HEK293T (cell line): ENCODE data around the gene FHIP1B.

Experiments
- CTCF ChIA-PET: fragments of 350-600 bp; formaldehyde crosslinking; extraction: SDS; loops from one replicate; lab custom pipeline; 2021; ENCODE audit warnings: antibody characterized with exemption, inconsistent platforms; lab: Yijun Ruan, JAX
- POLR2A ChIA-PET: fragments of 350-600 bp; formaldehyde crosslinking; extraction: SDS; loops from one replicate; lab custom pipeline; 2020; ENCODE audit warnings: antibody characterized with exemption, inconsistent platforms; lab: Yijun Ruan, JAX
- DNase-seq: peaks from one replicate; pipeline ENCODE4 v3.0.0; 2012; ENCODE audit warnings: mixed read lengths; ENCODE audit errors: extremely low spot score
- ARNT ChIP-seq: fragments of 450-650 bp; IDR thresholded peaks from 2 replicates; pipeline ENCODE4 v1.6.1; 2017; ENCODE audit warnings: mild to moderate bottlenecking
- BHLHE40 ChIP-seq: fragments of 450-650 bp; IDR thresholded peaks from 2 replicates; pipeline ENCODE4 v1.6.1; 2016; ENCODE audit warnings: mild to moderate bottlenecking, moderate library complexity, borderline replicate concordance
- CTBP1 ChIP-seq: fragments of 450-650 bp; IDR thresholded peaks from 2 replicates; pipeline ENCODE4 v1.6.1; 2016; ENCODE audit warnings: borderline replicate concordance
- ELF4 ChIP-seq: fragments of 450-650 bp; IDR thresholded peaks from 2 replicates; pipeline ENCODE4 v1.6.1; 2017; ENCODE audit warnings: antibody characterized with exemption
- FOXA1 ChIP-seq: fragments of 450-650 bp; IDR thresholded peaks from 2 replicates; pipeline ENCODE4 v1.6.1; 2016; ENCODE audit warnings: mild to moderate bottlenecking
- FOXK2 ChIP-seq: fragments of 450-650 bp; IDR thresholded peaks from 2 replicates; pipeline ENCODE4 v1.6.1; 2016; ENCODE audit warnings: mild to moderate bottlenecking
- FOXM1 ChIP-seq: fragments of 450-650 bp; IDR thresholded peaks from 2 replicates; pipeline ENCODE4 v1.6.1; 2017; ENCODE audit warnings: mild to moderate bottlenecking, borderline replicate concordance
- HDGF ChIP-seq: fragments of 450-650 bp; IDR thresholded peaks from 2 replicates; pipeline ENCODE4 v1.6.1; 2017; ENCODE audit warnings: antibody characterized with exemption, borderline replicate concordance
- L3MBTL2 ChIP-seq: fragments of 450-650 bp; conservative IDR thresholded peaks from 2 replicates; pipeline ENCODE4 v1.6.1; 2016; ENCODE audit warnings: mild to moderate bottlenecking
- LEF1 ChIP-seq: fragments of 450-650 bp; IDR thresholded peaks from 2 replicates; pipeline ENCODE4 v1.6.1; 2017; ENCODE audit warnings: mild to moderate bottlenecking, borderline replicate concordance
- NFRKB ChIP-seq: fragments of 450-650 bp; IDR thresholded peaks from 2 replicates; pipeline ENCODE4 v1.6.1; 2016; ENCODE audit warnings: mild to moderate bottlenecking, moderate library complexity
- SP1 ChIP-seq: fragments of 450-650 bp; IDR thresholded peaks from 2 replicates; pipeline ENCODE4 v1.6.1; 2017
- SUZ12 ChIP-seq: fragments of 450-650 bp; IDR thresholded peaks from 2 replicates; pipeline ENCODE4 v1.6.1; 2016; ENCODE audit warnings: mild to moderate bottlenecking
- TARDBP ChIP-seq: fragments of 450-650 bp; IDR thresholded peaks from 2 replicates; pipeline ENCODE4 v1.6.1; 2016
- ZNF384 ChIP-seq: fragments of 450-650 bp; IDR thresholded peaks from 2 replicates; pipeline ENCODE4 v1.6.1; 2016
- TF ChIP-seq, protein P1 (sequence below): fragments of 450-650 bp; IDR thresholded peaks from 2 replicates; pipeline ENCODE4 v1.6.1; 2016

Gene FHIP1B

DNA sequence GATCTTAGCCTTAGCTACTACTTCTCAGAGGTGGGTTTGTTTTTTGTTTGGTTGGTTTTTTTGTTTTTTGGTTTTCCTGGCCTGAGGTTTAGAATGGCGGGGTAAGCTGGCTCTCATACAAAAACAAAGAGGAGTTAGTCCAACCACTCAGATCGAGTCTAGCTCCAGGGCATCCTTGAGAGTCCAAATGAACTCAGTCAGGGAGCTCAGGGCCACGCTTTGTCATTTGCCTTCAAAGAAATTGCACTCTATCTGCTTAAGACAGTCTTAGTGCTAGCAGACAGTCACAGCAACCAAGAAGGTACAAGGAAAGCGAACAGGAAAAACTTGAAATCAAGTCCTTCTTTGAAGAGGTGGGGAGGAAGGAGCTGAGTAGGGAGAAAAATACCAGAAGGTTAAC is 17.9 kb downstream of the FHIP1B start:
- TF ChIP-seq HDGF (no peak), ZNF384 (no peak), FOXM1 (no peak), L3MBTL2 (no peak), TARDBP (no peak), NFRKB (no peak), ARNT (no peak), CTBP1 (no peak), ELF4 (no peak), FOXK2 (no peak), SP1 (no peak), BHLHE40 (no peak), LEF1 (no peak), FOXA1 (no peak), SUZ12 (no peak)
- TF ChIP-seq, protein P1, sequence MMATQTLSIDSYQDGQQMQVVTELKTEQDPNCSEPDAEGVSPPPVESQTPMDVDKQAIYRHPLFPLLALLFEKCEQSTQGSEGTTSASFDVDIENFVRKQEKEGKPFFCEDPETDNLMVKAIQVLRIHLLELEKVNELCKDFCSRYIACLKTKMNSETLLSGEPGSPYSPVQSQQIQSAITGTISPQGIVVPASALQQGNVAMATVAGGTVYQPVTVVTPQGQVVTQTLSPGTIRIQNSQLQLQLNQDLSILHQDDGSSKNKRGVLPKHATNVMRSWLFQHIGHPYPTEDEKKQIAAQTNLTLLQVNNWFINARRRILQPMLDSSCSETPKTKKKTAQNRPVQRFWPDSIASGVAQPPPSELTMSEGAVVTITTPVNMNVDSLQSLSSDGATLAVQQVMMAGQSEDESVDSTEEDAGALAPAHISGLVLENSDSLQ, result no peak
- CTCF ChIA-PET, result no interaction called here
- POLR2A ChIA-PET, result no interaction called here
- DNase-seq, result no peak

DNA sequence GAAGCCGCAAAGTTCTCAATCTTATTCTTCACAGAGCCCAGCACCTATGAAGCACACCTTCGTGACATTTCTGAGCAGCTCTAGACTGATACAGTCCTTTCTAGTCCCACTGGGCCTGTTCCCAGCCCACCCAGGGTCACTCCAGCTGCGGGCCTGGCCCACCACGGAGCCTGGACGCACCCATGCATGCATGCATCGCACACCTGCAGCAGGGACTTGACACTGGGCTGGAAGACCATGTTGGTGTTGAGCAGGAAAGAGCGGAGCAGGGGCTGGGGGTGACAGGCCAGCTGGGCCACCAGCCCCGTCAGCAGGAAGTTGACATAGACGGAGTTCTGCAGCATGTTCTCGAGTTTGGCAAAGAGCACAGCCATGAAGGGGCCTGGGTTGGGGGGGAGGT is 19.9 kb downstream of the FHIP1B start:
- DNase-seq, result no peak
- POLR2A ChIA-PET, result no interaction called here
- CTCF ChIA-PET, result no interaction called here
- TF ChIP-seq FOXM1 (no peak), L3MBTL2 (no peak), SUZ12 (no peak), LEF1 (no peak), TARDBP (no peak), SP1 (no peak), NFRKB (no peak), FOXK2 (no peak), FOXA1 (no peak), CTBP1 (no peak), HDGF (no peak), ZNF384 (no peak), BHLHE40 (no peak), ARNT (no peak), ELF4 (no peak)
- TF ChIP-seq, protein P1, result no peak

DNA sequence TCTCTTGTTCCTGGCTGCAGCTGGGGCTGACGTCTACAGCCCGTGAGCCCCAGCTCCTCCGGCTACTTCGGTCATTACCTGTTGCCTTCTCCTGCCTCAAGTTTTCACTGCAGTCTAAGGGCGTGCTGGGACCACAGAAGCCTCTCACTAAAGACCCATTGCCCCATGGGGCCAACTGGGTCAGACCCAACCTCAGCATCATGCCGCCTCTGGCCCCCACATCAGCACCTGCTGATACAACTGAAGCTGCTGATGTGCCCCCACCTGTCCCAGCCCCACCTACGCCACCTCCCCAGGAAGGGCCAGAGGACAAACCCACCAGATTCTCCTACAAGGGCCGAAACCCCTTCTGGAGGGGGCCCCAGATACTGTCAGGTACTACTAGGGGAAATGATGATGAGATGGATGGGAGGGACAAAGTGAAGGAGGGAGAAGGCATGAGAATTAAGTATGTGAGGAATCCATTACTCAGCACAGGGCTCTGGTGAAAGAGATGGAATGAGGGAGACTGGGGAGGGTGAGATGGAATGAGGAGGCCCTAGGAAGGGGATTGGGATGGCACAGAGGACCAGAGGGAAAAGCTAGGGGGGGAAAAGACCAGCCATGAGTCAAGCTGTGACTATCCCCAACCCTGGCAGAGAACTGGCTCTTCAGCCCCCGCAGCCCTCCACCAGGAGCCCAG is 24.0 kb downstream of the FHIP1B start:
- TF ChIP-seq NFRKB (no peak), CTBP1 (no peak), ARNT (no peak), SUZ12 (no peak), ZNF384 (no peak), ELF4 (no peak), FOXM1 (no peak), SP1 (no peak), HDGF (no peak), TARDBP (no peak), FOXA1 (no peak), BHLHE40 (no peak), L3MBTL2 (no peak), LEF1 (no peak), FOXK2 (no peak)
- TF ChIP-seq, protein P1, result no peak
- CTCF ChIA-PET, result no interaction called here
- no peak for DNase-seq
- POLR2A ChIA-PET, result no interaction called here

DNA sequence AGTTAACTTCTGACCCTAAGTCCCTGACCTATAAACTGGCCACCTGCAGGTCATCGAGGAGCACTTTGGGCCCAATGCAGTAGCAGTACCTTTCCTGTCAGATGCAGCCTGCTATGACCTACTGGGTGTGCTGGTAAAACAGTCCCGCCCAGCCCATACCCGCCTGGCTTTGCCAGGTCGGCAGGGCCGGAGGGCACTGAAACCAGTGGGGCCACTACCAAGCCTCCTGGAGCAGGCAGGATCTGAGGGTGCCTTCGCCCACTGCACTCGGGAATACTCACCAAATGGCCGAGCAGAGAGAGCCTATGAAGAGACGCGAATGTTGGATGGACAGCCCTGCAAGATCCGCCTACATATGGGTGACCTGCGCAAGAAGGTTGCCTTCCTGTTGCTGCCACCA is 24.6 kb downstream of the FHIP1B start:
- ChIA-PET POLR2A (no interaction called here), CTCF (no interaction called here)
- TF ChIP-seq ZNF384 (no peak), FOXM1 (no peak), TARDBP (no peak), LEF1 (no peak), L3MBTL2 (no peak), FOXA1 (no peak), SP1 (no peak), CTBP1 (no peak), ARNT (no peak), NFRKB (no peak), SUZ12 (no peak), HDGF (no peak), BHLHE40 (no peak), FOXK2 (no peak), ELF4 (no peak)
- TF ChIP-seq, protein P1, result no peak
- DNase-seq, result no peak

DNA sequence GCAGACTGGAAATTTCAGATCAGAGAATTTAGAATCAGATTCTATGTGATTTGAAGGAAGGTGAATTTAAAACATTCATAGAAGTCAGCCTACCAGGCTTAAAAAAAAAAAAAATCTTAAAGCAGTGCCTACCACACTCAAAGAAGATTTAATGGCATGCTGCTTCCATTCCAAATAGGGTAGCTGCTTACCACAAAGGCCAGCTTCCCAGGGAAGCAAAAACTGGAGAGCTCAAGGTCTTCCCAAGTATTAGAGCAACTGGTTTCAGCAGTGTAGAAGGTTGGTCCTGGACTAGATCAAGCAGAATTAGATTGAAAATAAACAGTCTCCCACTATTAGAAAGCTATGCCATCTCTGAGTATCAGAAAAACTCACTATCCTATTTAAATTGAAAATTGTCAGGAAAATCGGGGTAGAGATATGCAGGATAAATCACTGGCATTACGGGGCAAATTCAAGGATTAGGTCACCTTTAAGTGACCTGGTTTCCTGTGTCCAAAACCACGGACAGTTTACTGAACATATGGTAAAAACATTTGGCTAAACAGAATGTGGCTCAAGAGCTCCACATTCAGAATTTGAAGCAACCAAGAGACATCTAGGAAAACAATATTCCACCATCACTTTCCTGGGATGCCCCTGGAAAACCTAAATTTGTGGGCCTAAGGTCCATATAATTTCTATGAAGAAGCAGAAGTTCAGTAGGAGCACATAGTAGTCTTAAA is 27.8 kb downstream of the FHIP1B start:
- ChIA-PET CTCF (no interaction called here), POLR2A (no interaction called here)
- no peak for TF ChIP-seq FOXM1
- TF ChIP-seq BHLHE40, result no peak
- no peak for TF ChIP-seq LEF1
- no peak for TF ChIP-seq SUZ12
- TF ChIP-seq NFRKB, result no peak
- TF ChIP-seq CTBP1, result no peak
- no peak for TF ChIP-seq FOXA1
- TF ChIP-seq, protein P1, result no peak
- TF ChIP-seq ZNF384, result no peak
- no peak for TF ChIP-seq ARNT
- no peak for TF ChIP-seq FOXK2
- TF ChIP-seq L3MBTL2, result no peak
- TF ChIP-seq TARDBP, result no peak
- DNase-seq, result no peak
